ENCODE results near the gene ZNF470.
A peak's percentile ranks its signal among the peaks of the same experiment; 100 is the strongest.

ZNF470 gene

GRCh38 chr19:56611288-56611687 is 44.0 kb downstream of the ZNF470 start:
- no peak for DNase-seq

- DNase-seq, result no peak
Measured at GRCh38 chr19:56612737-56613136, 45.5 kb downstream of the ZNF470 start.

GRCh38 chr19:56613639-56614038 is 46.4 kb downstream of the ZNF470 start:
- DNase-seq, result no peak

- DNase-seq, result no peak
Measured at GRCh38 chr19:56617531-56617930, 50.3 kb downstream of the ZNF470 start.

GRCh38 chr19:56619121-56619520 is 51.9 kb downstream of the ZNF470 start:
- no peak for DNase-seq

GRCh38 chr19:56622374-56622773 is 55.1 kb downstream of the ZNF470 start:
- DNase-seq, result no peak

GRCh38 chr19:56623006-56623405 is 55.7 kb downstream of the ZNF470 start:
- DNase-seq, result no peak

- DNase-seq, result no peak
Measured at GRCh38 chr19:56625708-56626107, 58.4 kb downstream of the ZNF470 start.

- DNase-seq, result no peak
Measured at GRCh38 chr19:56633021-56633420, 65.8 kb downstream of the ZNF470 start.

GRCh38 chr19:56637976-56638555 is 70.8 kb downstream of the ZNF470 start:
- peak; percentile 27 to 33 for DNase-seq
